ENCODE results near the gene RBM3.

DNA sequence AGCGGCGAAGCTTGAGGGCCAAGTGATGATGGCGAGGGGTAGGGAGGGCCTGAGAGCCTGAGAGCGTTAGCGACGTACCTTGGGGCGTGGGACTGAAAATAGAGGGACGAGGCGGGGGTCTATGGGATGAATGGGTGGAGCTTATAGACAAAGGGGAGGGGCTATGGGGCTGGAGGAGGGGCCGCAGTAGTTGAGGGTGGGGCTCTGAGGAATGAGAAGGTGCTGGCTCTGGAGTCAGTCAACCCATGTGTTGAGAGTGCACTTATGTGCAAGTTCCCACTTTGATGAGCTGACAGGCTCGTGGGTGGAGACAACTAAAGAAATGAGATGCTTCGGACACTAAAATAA is 34.3 kb upstream of the RBM3 start:
- TF ChIP-seq POLR2AphosphoS5 (IDR thresholded peaks at IDR 0.05; ENCODE audit: low read depth, low read length) (no peak), CTCF (IDR thresholded peaks at IDR 0.05) (no peak), SIN3A (IDR thresholded peaks at IDR 0.05; ENCODE audit: borderline replicate concordance, insufficient read depth, low read depth, low read length) (no peak)
- TF ChIP-seq, protein P1, sequence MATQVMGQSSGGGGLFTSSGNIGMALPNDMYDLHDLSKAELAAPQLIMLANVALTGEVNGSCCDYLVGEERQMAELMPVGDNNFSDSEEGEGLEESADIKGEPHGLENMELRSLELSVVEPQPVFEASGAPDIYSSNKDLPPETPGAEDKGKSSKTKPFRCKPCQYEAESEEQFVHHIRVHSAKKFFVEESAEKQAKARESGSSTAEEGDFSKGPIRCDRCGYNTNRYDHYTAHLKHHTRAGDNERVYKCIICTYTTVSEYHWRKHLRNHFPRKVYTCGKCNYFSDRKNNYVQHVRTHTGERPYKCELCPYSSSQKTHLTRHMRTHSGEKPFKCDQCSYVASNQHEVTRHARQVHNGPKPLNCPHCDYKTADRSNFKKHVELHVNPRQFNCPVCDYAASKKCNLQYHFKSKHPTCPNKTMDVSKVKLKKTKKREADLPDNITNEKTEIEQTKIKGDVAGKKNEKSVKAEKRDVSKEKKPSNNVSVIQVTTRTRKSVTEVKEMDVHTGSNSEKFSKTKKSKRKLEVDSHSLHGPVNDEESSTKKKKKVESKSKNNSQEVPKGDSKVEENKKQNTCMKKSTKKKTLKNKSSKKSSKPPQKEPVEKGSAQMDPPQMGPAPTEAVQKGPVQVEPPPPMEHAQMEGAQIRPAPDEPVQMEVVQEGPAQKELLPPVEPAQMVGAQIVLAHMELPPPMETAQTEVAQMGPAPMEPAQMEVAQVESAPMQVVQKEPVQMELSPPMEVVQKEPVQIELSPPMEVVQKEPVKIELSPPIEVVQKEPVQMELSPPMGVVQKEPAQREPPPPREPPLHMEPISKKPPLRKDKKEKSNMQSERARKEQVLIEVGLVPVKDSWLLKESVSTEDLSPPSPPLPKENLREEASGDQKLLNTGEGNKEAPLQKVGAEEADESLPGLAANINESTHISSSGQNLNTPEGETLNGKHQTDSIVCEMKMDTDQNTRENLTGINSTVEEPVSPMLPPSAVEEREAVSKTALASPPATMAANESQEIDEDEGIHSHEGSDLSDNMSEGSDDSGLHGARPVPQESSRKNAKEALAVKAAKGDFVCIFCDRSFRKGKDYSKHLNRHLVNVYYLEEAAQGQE (IDR thresholded peaks at IDR 0.05; ENCODE audit: insufficient read depth in 1 of 2, low read depth in 2 of 2, low read length in 1 of 2) = no peak
